HG02588 (cell line): ENCODE results near the gene DHX35.

Experiments
- ATAC-seq: cut with Tn5 transposase; IDR thresholded peaks from one replicate; pipeline ENCODE4 v1.9.1; 2021; ENCODE audit warnings: mild to moderate bottlenecking, moderate library complexity; ENCODE audit not compliant: unreplicated experiment

Gene DHX35

GRCh38 chr20:39016506-39016905, 54.4 kb downstream of the DHX35 start:
- no peak for ATAC-seq

DNA sequence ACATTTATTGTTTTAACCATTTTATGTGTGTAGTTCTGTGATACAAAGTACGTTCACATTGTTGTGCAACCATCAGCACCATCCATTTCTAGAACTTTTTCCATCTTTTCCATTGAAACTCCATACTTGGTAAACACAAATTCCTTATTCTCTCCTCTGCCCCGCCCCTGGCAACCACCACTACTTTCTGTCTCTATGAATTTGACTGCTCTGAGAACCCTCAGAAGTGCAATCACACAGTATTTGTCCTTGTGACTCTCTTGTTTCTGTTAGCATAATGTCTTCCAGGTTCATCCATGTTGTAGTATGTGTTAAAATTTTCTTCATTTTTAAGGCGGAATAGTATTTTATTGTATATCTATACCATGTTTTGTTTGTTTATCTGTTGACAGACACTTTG, 56.9 kb downstream of the DHX35 start:
- ATAC-seq: no peak

GRCh38 chr20:39019805-39020325, 57.7 kb downstream of the DHX35 start:
- peak; percentile 82 for ATAC-seq

DNA sequence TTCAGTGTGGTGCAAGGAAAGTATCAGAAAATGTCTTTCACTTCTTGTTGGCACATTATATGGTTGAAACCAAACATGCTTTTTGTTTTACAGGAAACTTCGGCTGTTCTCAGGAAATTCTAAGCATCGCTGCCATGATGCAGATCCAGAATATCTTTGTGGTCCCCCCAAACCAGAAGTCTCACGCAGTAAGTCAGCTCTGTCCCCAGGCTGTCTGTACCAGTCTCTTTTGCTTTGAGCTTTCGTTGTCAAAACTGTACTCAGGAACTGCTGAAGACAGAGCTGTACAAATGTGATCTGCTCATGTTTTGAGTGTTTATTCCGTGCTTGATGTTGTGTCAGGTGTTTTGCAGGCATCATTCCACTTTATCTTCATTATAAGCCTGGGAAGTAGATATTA, 59.6 kb downstream of the DHX35 start:
- ATAC-seq: no peak

GRCh38 chr20:39025883-39026282, 63.7 kb downstream of the DHX35 start:
- no peak for ATAC-seq

GRCh38 chr20:39029364-39029763, 67.2 kb downstream of the DHX35 start:
- ATAC-seq: no peak

DNA sequence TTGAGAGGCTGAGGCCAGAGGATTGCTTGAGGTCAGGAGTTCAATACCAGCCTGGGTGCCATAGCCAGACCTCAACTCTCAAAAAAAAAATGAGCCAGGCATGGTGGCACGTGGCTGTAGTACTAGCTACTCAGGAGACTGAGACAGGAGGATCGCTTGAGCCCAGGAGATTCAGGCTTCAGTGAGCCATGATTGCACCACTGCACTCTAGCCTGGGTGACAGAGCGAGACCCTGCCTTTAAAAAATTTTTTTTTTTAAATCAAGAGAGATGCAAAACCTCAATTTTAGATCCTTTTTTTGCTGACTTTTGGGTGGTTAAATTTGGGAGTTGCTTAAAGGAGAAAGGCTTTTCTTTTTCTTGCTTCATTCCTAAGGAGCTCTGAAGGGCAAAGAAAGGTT, 70.9 kb downstream of the DHX35 start:
- no peak for ATAC-seq

DNA sequence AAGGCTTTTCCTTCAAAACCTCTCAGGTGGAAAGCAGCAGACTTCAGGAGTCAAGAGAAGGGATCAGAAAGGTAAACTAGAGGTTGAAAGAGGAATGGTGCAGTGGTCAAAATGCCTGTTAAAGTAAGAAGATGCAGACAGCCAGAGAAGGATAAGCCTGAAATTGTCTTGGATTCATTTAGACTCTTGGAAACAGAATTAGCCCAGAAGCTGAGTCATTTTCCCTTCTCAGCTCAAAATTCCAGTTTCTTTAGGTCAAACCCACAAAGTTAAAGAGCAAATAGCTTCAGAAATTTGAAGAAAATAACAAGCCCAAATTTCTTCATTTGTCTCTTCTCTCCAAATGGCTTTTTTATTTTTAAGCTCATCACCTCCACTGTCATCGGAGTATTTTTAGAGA, 73.9 kb downstream of the DHX35 start:
- no peak for ATAC-seq

GRCh38 chr20:39036851-39037250, 74.7 kb downstream of the DHX35 start:
- ATAC-seq: no peak

DNA sequence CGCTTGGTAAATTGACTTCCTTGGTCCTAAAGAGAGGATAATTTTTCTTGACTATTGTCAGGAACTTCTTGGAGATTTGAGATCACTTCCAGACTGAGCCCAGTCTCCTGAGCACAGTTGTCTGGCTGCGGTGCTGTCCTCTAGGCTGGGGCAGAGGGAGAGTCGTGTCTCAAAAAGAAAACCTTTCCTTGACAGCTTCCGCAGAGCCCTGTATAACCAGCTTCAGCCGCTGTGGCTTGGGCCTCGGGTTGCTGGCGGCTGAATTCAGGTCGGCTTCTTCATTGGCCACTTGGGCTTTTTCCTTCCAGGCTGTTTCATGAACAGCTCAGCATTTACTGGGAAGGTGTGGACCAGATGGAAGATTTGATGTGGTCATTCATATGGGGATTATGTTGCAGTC, 75.9 kb downstream of the DHX35 start:
- ATAC-seq: no peak

GRCh38 chr20:39038495-39038894, 76.4 kb downstream of the DHX35 start:
- no peak for ATAC-seq

- ATAC-seq: no peak
Measured at GRCh38 chr20:39039261-39039660, 77.1 kb downstream of the DHX35 start.

DNA sequence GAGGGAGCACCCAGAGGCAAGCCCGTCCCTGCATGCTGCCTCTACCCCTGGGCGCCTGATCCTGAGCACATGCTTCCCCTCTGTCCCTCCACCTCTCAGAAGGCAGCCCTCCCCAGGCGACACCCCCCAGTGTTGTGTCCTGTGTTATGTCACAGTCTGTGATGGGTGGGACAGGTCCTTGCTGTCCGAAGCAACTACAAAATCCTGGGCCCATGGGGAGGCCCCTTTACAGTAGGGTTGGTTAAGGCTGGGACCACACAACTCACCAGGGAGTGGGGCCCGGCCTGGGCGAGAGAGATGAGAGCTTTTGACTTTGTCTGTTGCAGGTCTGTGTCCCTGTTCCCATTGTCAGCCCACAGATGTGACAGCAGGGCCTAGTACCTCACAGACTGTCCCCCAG, 78.0 kb downstream of the DHX35 start:
- ATAC-seq: no peak

DNA sequence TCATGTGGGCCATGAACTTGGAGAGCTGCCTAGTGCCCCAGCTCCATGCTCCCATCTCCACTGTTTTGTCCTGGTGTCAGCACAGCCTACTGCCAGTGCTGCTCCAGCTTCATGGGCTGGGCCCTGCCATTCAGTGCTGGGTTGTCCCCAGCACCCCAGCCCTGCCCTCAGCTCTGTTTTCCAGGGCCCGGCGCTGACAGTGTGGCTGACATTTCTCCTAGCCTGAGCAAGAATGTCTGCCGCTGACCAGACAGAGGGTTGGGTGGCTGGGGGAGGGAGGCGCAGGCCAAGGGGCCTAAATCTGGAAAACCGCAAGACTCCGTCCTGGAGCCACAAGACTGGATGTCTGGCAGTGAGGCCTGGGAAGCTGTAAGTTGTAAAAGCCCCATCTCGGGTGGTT, 78.9 kb downstream of the DHX35 start:
- ATAC-seq: no peak

DNA sequence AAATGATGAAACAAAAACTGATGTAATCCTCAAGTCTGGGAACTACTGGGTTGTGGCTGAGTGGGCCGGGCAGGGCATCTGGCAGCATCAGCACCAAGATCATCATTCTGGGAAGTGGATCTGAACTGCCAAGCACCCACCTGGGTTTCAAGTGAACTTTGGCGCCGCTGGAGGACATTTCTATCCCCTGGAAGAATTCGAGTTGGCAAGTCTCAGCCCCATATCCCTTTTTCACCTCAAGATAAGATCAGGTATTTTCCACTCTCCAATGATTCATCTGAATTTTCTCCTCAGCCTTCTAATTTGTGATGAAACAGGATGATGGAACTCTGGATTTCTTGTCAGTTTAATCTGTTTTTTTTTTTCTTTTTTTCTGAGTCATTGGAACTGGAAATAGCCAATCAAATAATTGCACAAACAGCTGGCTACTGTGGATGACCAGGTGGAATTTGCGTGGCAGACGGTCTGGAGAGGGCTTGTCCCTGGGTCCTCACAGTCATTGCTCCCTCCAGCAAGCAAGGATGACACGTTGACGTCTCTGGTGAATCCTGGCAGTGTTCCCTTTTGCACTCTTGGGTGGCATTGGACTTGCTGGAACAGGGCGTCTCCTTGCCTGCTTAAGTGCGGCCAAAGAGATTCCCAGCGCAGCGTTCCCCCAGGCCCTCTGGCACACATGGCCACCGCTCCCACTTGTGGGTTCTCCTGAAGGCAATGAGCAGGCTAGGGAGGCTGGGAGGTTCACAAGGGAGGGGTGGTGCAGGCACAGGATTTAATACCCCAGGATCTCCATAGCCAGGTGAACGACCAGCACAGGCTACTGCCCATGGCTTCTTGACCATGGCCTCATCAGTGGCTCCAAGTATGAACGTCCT, 80.4 kb downstream of the DHX35 start:
- no peak for ATAC-seq

DNA sequence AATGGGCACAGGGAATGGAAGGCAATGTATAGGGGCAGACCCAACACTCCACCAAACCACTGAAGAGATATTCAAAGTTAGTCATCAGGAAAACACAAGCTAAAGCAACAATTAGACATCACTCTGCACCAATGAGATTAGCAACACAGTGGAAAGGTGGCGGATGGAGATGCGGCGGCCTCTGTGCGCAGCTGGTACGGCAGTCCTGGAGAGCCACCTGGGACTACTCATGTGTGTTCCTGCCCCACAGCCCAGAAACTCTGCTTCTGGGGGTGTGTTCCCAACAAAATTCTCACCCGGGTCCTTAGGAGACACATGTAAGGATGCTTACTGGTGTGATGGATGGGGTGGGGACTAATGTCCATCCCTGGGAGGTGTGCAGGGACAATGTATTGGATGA, 82.4 kb downstream of the DHX35 start:
- no peak for ATAC-seq

GRCh38 chr20:39045676-39046075, 83.5 kb downstream of the DHX35 start:
- no peak for ATAC-seq

- no peak for ATAC-seq
Measured at GRCh38 chr20:39047417-39047985, 85.4 kb downstream of the DHX35 start.

DNA sequence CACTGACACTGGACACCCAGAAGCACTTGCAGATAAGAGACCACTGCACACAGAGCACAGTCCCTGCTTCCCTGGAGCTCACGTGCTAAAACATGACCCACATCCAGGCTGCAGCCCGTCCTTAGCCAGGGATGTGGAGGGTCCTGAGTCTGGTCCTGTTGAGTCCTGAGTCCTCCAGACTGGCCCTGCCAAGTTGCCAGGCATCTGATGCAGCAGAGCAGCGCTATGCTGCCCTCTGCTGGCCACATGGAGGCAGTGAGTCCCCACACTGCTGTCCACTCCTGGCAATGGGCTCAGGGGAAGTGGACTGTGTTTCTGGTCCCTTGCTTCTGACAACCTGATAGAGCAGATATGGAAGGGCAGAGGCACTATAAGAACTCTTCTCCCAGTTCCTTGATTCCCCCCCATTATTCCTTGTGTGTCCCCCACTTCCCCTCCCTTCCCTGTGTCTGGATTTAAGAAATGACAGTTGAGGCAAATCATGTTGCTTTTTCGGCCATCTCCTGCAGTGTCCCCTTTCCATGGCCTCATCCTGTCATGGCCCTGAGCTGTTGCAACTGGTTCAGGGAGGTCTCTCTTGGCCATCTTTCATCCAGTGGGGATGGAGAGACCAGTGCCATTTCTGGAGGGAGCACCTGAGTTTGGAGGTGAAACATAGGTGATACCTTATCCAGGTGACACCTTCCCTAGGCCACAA, 86.0 kb downstream of the DHX35 start:
- no peak for ATAC-seq

- no peak for ATAC-seq
Measured at GRCh38 chr20:39049148-39049547, 87.0 kb downstream of the DHX35 start.

- ATAC-seq: peak; percentile 72
Measured at GRCh38 chr20:39049684-39050554, 87.8 kb downstream of the DHX35 start.
